ENCODE results near the gene ACTR3C.
"Not testable (repeated sequence)": the region's sequence is repeated elsewhere in the genome, so short reads cannot be mapped to it uniquely, and the experiment has no call there.

ACTR3C gene

GRCh38 chr7:150337179-150337578 lies 13.8 kb upstream of the ACTR3C start:
- in situ Hi-C loops (cut with HindIII; ENCODE audit: low sequenced_read_pairs) = no loop called here

- in situ Hi-C loops (cut with HindIII; ENCODE audit: low sequenced_read_pairs) = no loop called here
Measured at GRCh38 chr7:150336746-150337145, 13.4 kb upstream of the ACTR3C start.

GRCh38 chr7:150335774-150336112 lies 12.4 kb upstream of the ACTR3C start:
- in situ Hi-C loops (cut with HindIII; ENCODE audit: low sequenced_read_pairs) = no loop called here

GRCh38 chr7:150335108-150335773 lies 11.9 kb upstream of the ACTR3C start:
- in situ Hi-C loops (cut with HindIII; ENCODE audit: low sequenced_read_pairs) = no loop called here

DNA sequence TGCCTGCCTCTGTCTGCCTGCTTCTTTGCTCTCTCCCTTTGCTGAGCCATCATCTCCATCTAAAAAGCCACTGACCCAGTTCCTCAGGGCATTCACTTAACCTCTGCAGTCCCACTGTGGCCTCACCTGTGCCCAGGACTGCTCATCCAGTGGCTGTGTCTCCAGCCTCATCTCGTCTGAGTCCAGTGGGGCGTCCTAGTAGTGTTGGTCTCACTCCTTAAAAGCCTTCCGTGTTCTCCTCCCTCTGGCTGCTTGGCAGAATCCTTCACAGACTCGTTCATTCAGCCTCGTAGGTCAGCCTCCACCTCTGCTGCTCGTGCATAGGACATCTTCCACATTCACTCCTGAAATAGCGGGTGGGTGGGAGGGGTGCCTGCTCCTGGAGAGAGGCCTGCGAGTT lies 10.8 kb upstream of the ACTR3C start:
- in situ Hi-C loops (cut with HindIII; ENCODE audit: low sequenced_read_pairs) = no loop called here

GRCh38 chr7:150333659-150334058 lies 10.3 kb upstream of the ACTR3C start:
- in situ Hi-C loops (cut with HindIII; ENCODE audit: low sequenced_read_pairs) = no loop called here

- in situ Hi-C loops (cut with HindIII; ENCODE audit: low sequenced_read_pairs) = no loop called here
Measured at GRCh38 chr7:150332852-150333635, 9.7 kb upstream of the ACTR3C start.

DNA sequence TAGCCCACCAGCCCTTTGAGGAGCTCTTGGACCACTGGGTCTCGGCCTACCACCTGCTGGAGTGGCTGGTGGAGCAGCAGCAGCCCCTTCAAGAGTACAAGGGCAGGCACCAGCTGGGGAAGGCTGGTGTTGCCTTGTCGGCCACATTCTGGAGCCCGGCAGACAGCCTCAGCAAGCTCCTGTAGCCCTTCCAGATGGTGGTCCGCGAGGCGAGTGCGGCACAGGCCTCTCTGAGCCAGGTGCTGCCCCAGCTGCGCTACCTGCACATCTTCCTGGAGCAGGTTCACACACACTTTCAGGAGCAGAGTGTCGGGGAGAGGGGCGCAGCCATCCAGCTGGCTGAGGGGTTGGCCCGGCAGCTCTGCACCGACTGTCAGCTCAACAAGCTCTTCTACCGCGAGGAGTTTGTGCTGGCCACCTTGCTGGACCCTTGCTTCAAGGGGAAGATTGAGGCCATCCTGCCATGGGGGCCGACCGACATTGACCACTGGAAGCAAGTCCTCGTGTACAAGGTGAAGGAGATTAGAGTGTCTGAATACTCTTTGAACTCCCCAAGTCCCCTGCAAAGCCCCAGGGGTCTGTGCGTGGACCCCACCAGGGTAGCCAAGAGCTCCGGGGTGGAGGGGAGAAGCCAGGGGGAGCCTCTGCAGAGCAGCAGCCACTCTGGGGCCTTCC lies 7.0 kb upstream of the ACTR3C start:
- in situ Hi-C loops (cut with HindIII; ENCODE audit: low sequenced_read_pairs) = no loop called here

GRCh38 chr7:150329331-150330120 lies 6.2 kb upstream of the ACTR3C start:
- in situ Hi-C loops (cut with HindIII; ENCODE audit: low sequenced_read_pairs) = no loop called here

GRCh38 chr7:150327308-150327707 lies 4.0 kb upstream of the ACTR3C start:
- in situ Hi-C loops (cut with HindIII; ENCODE audit: low sequenced_read_pairs) = no loop called here

DNA sequence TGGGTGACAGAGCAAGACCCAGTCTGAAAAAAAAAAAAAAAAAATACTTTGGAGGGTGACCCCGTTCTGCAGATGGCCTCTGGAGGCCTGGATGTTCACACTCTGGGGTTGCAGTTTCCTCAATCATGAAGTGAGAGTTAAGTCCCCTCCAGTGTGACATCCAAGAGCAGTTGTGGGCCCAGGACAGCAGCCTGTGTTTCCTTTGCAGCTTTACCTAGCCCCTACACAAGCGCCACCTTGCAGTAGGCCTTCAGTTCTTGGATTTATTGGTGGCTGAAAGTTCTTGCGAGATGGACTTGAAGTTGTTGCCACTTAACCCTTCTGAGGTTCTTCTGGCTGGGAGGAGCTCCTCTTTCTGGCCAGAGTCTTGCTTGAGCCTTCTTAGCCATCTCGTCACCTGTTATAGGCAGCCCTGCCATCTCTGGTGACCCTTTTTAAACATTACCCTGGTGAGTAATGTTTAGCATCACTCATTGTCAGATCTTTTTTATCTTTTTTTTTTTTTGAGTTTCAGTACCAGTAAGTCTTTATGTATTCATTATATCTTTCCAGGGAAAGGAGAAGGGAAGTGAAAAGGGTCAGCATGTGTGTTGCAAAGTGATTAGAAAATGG lies 3.4 kb upstream of the ACTR3C start:
- in situ Hi-C loops (cut with HindIII; ENCODE audit: low sequenced_read_pairs) = no loop called here

DNA sequence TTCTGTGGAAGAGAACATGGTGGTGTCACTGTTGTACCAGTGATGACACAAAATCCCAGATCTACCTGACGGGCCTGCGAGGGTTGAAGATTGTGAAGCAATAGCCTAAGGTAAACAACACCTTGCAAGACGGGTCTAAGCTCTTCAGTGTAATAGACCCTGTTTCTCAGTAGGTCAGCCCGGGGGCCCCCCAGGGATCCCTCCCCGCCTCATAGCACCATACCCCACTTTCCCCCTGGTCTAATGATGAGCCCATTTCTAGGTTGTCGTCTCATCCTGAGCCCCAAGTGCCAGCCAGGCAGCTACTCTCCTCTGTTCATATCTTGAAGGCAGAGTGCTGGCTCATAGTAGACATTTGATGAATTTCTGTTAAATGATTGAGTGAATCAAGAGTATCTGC lies 2.6 kb upstream of the ACTR3C start:
- in situ Hi-C loops (cut with HindIII; ENCODE audit: low sequenced_read_pairs) = no loop called here

- in situ Hi-C loops (cut with HindIII; ENCODE audit: low sequenced_read_pairs) = no loop called here
Measured at GRCh38 chr7:150325110-150325611, 1.8 kb upstream of the ACTR3C start.

GRCh38 chr7:150324373-150324961 lies 1.1 kb upstream of the ACTR3C start:
- in situ Hi-C loops (cut with HindIII; ENCODE audit: low sequenced_read_pairs) = no loop called here

DNA sequence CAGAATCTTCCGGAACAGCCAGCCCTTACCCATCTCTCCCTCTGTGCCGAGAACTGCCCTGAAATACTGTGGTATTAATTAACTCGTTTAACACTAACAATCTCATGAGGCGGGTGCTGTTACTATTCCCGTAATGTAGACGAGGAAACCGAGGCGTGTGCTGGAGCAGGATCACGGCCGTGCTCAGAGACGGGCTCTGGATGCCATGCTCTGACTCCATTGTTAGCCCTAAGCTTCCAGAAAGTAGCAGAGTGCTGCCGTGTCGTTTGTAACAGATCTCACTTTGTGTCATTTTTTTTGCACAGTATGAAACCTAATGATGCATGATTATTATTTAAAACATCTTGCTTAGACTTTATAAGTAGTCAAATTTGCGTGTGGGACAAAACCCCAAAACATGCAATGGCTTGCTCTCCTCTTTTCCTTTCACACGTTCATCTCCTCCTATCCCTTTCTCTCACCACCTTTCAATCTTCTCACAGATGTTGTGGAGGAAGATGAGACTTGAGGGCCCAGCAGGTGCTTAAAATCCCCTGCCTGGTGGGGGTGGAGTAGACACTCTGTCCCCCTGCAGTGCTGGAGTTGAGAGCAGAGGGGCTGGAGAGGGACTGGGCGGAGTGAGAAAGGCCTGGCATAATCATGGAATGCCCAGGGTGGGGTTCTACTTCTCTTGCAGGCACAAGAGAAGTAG lies 482 bp upstream of the ACTR3C start:
- in situ Hi-C loops (cut with HindIII; ENCODE audit: low sequenced_read_pairs) = no loop called here

DNA sequence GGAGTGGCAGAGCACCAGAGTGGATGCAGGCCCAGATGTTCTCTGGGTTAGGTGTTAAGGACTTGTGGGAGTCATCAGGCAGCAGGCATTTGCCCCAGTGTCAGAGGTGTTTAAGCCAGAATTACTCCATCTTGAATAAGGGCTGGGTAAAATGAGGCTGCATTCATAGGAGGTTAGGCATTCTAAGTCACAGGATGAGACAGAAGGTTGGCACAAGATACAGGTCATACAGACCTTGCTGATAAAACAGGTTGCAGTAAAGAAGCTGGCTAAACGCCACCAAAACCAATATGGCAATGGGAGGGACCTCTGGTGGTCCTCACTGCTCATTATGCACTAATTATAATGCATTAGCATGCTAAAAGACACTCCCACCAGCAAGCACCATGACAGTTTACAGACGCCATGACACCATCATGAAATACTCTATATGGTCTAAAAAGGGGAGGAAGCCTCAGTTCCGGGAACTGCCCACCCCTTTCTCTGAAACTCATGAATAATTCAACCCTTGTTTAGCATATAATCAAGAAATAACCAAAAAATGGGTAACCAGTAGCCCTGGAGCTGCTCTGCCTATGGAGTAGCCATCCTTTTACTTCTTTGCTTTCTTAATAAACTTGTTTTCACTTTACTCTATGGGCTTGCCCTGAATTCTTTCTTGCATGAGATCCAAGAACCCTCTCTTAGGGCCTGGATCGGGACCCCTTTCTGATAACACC lies 1.1 kb downstream of the ACTR3C start:
- in situ Hi-C loops (cut with HindIII; ENCODE audit: low sequenced_read_pairs) = no loop called here

DNA sequence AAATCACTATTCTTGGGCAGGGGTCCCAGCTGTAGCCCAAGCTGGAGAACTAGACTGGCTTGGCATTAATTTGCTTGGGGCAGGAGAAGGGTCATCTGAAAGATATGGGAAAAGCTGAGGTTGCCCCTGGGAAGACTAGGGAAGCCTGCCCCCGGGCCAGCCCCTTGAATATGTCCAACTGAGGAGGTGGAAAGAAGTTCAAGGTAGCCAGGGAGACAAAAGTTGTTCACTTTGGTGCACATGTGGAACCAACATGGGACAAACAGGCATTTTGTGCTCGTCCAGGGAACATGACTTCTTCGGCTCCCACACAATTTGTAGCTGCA lies 1.6 kb downstream of the ACTR3C start:
- in situ Hi-C loops (cut with HindIII; ENCODE audit: low sequenced_read_pairs) = no loop called here

DNA sequence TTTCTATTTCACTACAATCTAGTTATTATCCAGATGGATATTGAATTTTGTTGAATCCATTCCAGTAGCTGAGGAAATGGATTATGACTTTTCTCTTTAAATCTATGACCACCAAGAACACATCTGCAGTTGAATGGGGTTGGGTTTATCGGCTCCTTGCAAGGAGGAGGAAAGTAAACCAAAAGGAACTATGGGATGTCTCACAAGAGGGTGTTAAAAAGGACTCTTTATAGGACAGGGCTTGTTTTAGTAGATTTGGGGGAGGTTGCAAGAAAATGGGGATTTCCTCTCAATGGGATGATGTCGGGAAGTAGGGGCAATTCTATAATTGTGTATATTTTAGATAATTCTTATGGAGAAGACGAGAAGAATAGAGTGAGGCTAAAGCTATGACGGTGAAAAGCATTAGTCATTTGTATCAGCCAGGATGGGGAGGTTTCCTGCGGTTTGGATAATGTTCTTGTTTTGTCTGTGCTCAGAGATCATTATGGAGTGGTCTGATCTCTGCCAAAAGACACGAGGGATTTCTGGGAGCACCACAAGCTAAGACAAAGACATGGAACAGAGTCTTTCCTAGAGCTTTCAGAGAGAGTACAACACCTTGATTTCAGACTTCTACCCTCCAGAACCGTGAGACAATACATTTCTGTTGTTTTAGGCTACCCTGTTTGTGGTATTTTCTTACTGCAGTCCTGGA lies 5.4 kb downstream of the ACTR3C start:
- in situ Hi-C loops (cut with HindIII; ENCODE audit: low sequenced_read_pairs) = no loop called here

DNA sequence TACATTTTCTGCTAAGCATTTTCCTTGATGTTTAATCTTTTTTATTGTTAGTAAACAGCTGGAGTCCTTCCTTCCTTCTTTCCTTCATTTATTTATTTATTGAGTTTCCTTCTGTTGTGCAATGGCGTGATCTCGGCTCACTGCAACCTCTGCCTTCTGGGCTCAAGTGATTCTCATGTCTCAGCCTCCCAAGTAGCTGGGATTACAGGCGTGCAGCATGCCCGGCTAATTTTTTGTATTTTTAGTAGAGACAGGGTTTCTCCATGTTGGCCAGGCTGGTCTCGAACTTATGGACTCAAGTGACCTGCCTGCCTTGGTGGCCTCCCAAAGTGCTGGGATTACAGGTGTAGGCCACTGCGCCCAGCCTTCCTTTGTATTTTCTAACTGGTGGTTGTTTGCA lies 6.4 kb downstream of the ACTR3C start:
- in situ Hi-C loops (cut with HindIII; ENCODE audit: low sequenced_read_pairs) = not testable (repeated sequence)

All from DLD1 (cell line).